Hepatocyte (in vitro differentiated cells): ENCODE measurements around the gene FGF5. TPM values are rescaled to one million over a fixed set of nuclear protein-coding genes. Genes with fewer than 3 reads are reported as not detected.

Experiments
- DNase-seq: peaks from one replicate; pipeline ENCODE4 v3.0.0-alpha.2; 2016; ENCODE audit warnings: low spot score
- H2AFZ ChIP-seq: fragments of 200-600 bp; sonication (generic); 2 replicates; pipeline ENCODE4 v1.6.0; 2016; ENCODE audit warnings: antibody characterized with exemption, mild to moderate bottlenecking
- H3K27ac ChIP-seq: fragments of 200-600 bp; sonication (generic); 2 replicates; pipeline ENCODE4 v1.5.1; 2016; ENCODE audit warnings: mild to moderate bottlenecking
- H3K27me3 ChIP-seq: fragments of 200-600 bp; sonication (generic); 2 replicates; pipeline ENCODE4 v1.6.1; 2016
- H3K36me3 ChIP-seq: fragments of 200-600 bp; sonication (generic); replicated peaks from 2 replicates; pipeline ENCODE4 v1.5.1; 2016; ENCODE audit warnings: low read depth; ENCODE audit not compliant: insufficient read depth
- H3K4me1 ChIP-seq: fragments of 200-600 bp; sonication (generic); 2 replicates; pipeline ENCODE4 v1.5.1; 2016; ENCODE audit warnings: mild to moderate bottlenecking, moderate library complexity; ENCODE audit not compliant: insufficient read depth
- H3K4me2 ChIP-seq: fragments of 200-600 bp; sonication (generic); 2 replicates; pipeline ENCODE4 v1.6.0; 2016
- H3K4me3 ChIP-seq: fragments of 200-600 bp; sonication (generic); 2 replicates; pipeline ENCODE4 v1.5.1; 2016; ENCODE audit warnings: mild to moderate bottlenecking
- H3K79me2 ChIP-seq: fragments of 200-600 bp; sonication (generic); 2 replicates; pipeline ENCODE4 v1.6.0; 2017; ENCODE audit warnings: mild to moderate bottlenecking
- H3K9me2 ChIP-seq: fragments of 200-600 bp; sonication (generic); replicated peaks from 2 replicates; pipeline ENCODE4 v1.6.0; 2017; ENCODE audit warnings: mild to moderate bottlenecking; ENCODE audit not compliant: insufficient read depth
- H3K9me3 ChIP-seq: fragments of 200-600 bp; sonication (generic); 2 replicates; pipeline ENCODE4 v1.5.1; 2016; ENCODE audit warnings: low read depth, mild to moderate bottlenecking
- H4K20me1 ChIP-seq: fragments of 200-600 bp; sonication (generic); 2 replicates; pipeline ENCODE4 v1.6.0; 2016; ENCODE audit warnings: mild to moderate bottlenecking; ENCODE audit not compliant: insufficient read depth, poor library complexity, severe bottlenecking
- CTCF ChIP-seq: fragments of 200-600 bp; sonication (generic); IDR thresholded peaks from 2 replicates; pipeline ENCODE4 v1.5.1; 2016; ENCODE audit warnings: antibody characterized with exemption, mild to moderate bottlenecking; ENCODE audit not compliant: poor library complexity
- EZH2 ChIP-seq: fragments of 200-600 bp; sonication (generic); IDR thresholded peaks from 2 replicates; pipeline ENCODE4 v1.6.1; 2016; ENCODE audit warnings: antibody characterized with exemption, mild to moderate bottlenecking, borderline replicate concordance
- EZH2phosphoT487 ChIP-seq: fragments of 200-600 bp; sonication (generic); IDR thresholded peaks from one replicate; pipeline ENCODE4 v1.6.1; 2018; ENCODE audit warnings: antibody characterized with exemption, mild to moderate bottlenecking, low read depth, moderate library complexity; ENCODE audit not compliant: unreplicated experiment, severe bottlenecking
- WGBS: methylation state at CpG from one replicate; pipeline ENCODE4 v1.1.6; 2016; ENCODE audit warnings: low lambda C conversion rate; ENCODE audit errors: missing lambda C conversion rate; 5-methylcytosine and 5-hydroxymethylcytosine counted together
- polyA plus RNA-seq: library from polyadenylated mRNA; unstranded; fragments of >200 nt; fragmentation: Nextera tagmentation; extraction: Ambion mirVana; gene quantifications from 2 replicates; pipeline ENCODE4 v1.2.1, GENCODE V29; 2016
- total RNA-seq: library from RNA; depleted of rRNA; stranded (reverse); fragments of >200 nt; gene quantifications from 2 replicates; pipeline ENCODE4 v1.2.3, GENCODE V29; 2014

FGF5 gene
- total and polyA plus RNA-seq, 2 experiments from 2014 or later: 0.42 TPM; not detected in 1

GRCh38 chr4:80268081-80268823, 1.8 kb downstream of the FGF5 start:
- WGBS: 12% methylated on average over 28 of the region's 31 CpGs
- no peaks in the 10 kb centered on the region for H4K20me1 ChIP-seq
- peak overlapping the region; percentile 50 for H3K4me2 ChIP-seq
- no peaks in the 10 kb centered on the region for H3K79me2 ChIP-seq
- no peaks in the 10 kb centered on the region for H3K9me3 ChIP-seq
- H3K27me3 ChIP-seq: peaks cover 85% of the 10 kb centered on the region
- no peak overlapping the region for H3K27ac ChIP-seq
- H3K4me1 ChIP-seq: peaks cover 9% of the 10 kb centered on the region
- H3K4me3 ChIP-seq: no peak overlapping the region
- H2AFZ ChIP-seq: no peak overlapping the region
- peak; percentile 13 for DNase-seq
- H3K36me3 ChIP-seq: no peaks in the 10 kb centered on the region
- no peaks in the 10 kb centered on the region for H3K9me2 ChIP-seq
- TF ChIP-seq EZH2phosphoT487: no peak
- TF ChIP-seq EZH2: peak; percentile 63

GRCh38 chr4:80268936-80269335, 2.5 kb downstream of the FGF5 start:
- Histone ChIP-seq H3K36me3 (no peaks in the 10 kb centered on the region), H3K9me2 (no peaks in the 10 kb centered on the region), H4K20me1 (no peaks in the 10 kb centered on the region), H3K4me3 (no peak overlapping the region), H3K9me3 (no peaks in the 10 kb centered on the region), H3K4me2 (no peak overlapping the region), H3K79me2 (no peaks in the 10 kb centered on the region), H3K4me1 (peaks cover 9% of the 10 kb centered on the region), H3K27ac (no peak overlapping the region), H3K27me3 (peaks cover 82% of the 10 kb centered on the region), H2AFZ (no peak overlapping the region)
- TF ChIP-seq EZH2: no peak
- TF ChIP-seq EZH2phosphoT487: no peak
- TF ChIP-seq CTCF: no peak
- 60% methylated on average over 9 of the region's 9 CpGs for WGBS
- no peak for DNase-seq

- H2AFZ ChIP-seq: no peak overlapping the region
- H3K27ac ChIP-seq: no peak overlapping the region
- no peak overlapping the region for H3K4me2 ChIP-seq
- no peaks in the 10 kb centered on the region for H3K9me3 ChIP-seq
- H3K4me1 ChIP-seq: peaks cover 9% of the 10 kb centered on the region
- H3K9me2 ChIP-seq: no peaks in the 10 kb centered on the region
- H3K4me3 ChIP-seq: no peak overlapping the region
- no peaks in the 10 kb centered on the region for H3K79me2 ChIP-seq
- no peaks in the 10 kb centered on the region for H3K36me3 ChIP-seq
- H3K27me3 ChIP-seq: peaks cover 69% of the 10 kb centered on the region
- no peak for DNase-seq
- H4K20me1 ChIP-seq: no peaks in the 10 kb centered on the region
- no peak for TF ChIP-seq EZH2
- TF ChIP-seq EZH2phosphoT487: no peak
- TF ChIP-seq CTCF: no peak
- 97% methylated on average over 2 of the region's 2 CpGs for WGBS
Observed at GRCh38 chr4:80270321-80270720, 3.9 kb downstream of the FGF5 start.

GRCh38 chr4:80270868-80271267, 4.4 kb downstream of the FGF5 start:
- Histone ChIP-seq H3K36me3 (no peaks in the 10 kb centered on the region), H3K9me2 (no peaks in the 10 kb centered on the region), H3K79me2 (no peaks in the 10 kb centered on the region), H3K4me1 (peaks cover 8% of the 10 kb centered on the region), H2AFZ (no peak overlapping the region), H3K9me3 (no peaks in the 10 kb centered on the region), H3K27ac (no peak overlapping the region), H4K20me1 (no peaks in the 10 kb centered on the region), H3K27me3 (peaks cover 63% of the 10 kb centered on the region), H3K4me3 (no peak overlapping the region), H3K4me2 (no peak overlapping the region)
- no peak for DNase-seq
- TF ChIP-seq CTCF (no peak), EZH2 (no peak), EZH2phosphoT487 (no peak)
- 62% methylated on average over 1 of the region's 1 CpG for WGBS
